Colon (tissue), 2 donors: ENCODE measurements around the gene LHX5.

Source experiments
- FAIRE-seq: peaks from 2 replicates; lab custom pipeline; 2012; peaks lifted over from hg19 to GRCh38; lab: Jason Lieb, UNC
- donor health status: control.
- donor health status: control.

LHX5 gene

DNA sequence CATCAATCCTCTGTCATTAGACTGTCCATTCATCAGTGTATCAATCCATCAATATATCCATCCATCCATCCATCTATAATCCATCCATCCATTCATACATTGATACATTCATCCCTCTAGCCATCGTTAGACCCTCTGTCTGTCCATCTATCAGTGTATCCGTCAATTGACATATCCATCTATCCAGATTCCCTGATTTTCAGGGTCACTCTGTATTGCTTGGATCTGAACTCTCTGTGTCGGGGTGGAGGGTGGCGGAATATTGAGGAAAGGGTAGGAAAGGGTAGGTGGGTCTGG, 32.4 kb downstream of the LHX5 start:
- no peak for FAIRE-seq

GRCh38 chr12:113438523-113439300, 33.0 kb downstream of the LHX5 start:
- FAIRE-seq = no peak

DNA sequence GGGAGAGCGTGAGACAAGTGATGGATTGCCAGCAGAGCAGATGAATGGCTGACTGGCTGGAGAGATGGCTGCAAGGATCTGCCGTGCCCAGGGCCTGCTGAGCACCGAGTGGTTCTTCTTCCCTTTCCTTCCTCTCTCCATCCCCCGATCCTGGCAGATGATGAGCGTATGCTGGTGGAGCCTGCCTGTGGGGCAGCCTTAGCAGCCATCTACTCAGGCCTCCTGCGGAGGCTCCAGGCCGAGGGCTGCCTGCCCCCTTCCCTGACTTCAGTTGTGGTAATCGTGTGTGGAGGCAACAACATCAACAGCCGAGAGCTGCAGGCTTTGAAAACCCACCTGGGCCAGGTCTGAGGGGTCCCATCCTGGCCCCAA, 34.0 kb downstream of the LHX5 start:
- no peak for FAIRE-seq

DNA sequence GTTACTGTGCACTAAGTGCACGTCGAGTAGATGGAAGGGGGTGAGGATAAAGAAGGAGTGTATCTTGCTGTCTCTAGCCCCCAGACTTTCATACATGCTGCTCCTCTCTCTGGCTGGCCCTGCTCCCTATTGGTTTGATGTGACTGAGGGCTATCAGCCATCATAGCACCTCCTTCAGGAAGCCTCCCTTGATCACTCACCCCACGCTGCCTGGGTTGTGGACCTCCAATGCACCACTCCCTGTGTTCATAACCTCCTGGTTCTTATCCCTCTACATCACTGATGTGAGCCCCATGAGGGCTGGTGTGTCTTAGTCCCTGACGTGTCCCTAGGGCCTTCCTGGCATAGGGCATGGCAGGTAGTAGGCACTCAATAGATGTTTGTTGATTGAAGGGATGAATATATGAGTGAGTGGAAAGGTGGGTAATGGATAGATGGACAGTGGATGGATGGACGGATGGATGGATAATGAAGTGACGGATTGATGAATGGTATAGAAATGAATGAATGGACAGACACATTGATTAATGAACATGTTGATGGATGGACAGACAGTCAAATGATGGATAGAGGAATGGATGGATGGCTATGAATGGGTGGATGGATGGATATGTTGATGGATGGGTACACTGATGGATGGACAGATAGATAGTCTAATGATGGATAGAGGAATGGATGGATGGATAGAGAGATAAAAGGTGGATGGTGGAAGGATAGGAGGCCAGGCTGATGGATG, 34.5 kb downstream of the LHX5 start:
- no peak for FAIRE-seq

GRCh38 chr12:113436586-113436985, 35.1 kb downstream of the LHX5 start:
- no peak for FAIRE-seq

- FAIRE-seq = no peak
These were observed 36.3 kb downstream of the LHX5 start for GRCh38 chr12:113435367-113435766.

- no peak for FAIRE-seq
These were observed 38.7 kb downstream of the LHX5 start for GRCh38 chr12:113432986-113433385.

- no peak for FAIRE-seq
These were observed 43.2 kb downstream of the LHX5 start for GRCh38 chr12:113428482-113428881.

DNA sequence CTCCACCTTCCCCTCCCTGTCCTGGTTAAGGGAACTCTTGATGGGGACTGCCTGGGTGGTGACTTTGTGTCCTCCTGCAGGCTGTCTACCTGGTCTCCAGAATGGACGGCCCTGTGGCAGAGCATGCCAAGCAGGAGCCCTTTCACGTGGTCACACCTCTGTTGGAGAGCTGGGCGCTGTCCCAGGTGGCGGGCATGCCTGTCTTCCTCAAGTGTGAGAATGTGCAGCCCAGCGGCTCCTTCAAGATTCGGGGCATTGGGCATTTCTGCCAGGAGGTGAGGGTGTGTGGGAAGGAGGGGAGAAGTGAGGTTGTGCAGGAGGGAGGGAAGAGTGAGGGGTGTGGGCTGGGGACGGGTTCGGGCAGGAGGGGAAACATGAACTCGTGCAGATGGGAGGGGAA, 43.8 kb downstream of the LHX5 start:
- no peak for FAIRE-seq

DNA sequence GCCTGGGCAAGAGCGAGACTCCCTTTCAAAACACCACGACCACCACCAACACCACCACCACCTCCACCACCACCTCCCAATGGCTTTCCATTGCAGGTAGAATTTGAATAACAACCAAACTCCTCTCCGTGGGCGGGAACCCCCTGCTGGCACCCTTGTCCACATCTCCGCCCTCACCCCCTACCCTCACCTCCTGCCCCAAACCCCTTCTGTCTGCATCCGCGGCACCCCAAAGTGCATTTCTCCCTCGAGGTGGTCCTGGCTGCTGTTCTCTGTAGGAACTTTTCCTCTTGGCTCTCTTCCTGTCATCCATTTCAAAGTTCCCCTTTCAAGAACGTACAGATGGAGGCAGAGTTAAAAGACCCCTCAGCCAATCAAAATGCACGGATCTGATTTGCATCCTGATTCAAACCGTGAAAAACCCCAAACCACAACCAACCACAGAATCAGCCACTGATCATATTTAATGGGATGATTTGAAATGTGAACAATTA, 45.7 kb downstream of the LHX5 start:
- no peak for FAIRE-seq

- FAIRE-seq = no peak
These were observed 46.5 kb downstream of the LHX5 start for GRCh38 chr12:113424915-113425823.

DNA sequence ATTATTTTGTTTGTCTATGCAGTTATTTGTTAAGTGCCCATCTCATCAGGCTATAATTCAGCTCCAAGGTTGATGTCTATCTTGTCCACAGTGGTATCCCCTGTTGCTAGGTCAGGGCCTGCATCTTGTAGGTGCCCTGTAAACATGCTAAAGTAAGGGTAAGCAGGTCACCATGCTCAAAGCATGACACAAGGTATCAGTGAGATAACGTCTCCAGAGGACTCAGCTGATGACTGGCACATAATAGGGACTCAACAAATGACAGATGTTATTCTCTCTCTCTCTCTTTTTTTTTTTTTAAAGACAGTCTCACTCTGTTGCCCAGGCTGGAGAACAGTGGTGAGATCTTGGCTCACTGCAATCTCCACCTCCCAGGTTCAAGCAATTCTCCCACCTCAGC, 47.2 kb downstream of the LHX5 start:
- no peak for FAIRE-seq

DNA sequence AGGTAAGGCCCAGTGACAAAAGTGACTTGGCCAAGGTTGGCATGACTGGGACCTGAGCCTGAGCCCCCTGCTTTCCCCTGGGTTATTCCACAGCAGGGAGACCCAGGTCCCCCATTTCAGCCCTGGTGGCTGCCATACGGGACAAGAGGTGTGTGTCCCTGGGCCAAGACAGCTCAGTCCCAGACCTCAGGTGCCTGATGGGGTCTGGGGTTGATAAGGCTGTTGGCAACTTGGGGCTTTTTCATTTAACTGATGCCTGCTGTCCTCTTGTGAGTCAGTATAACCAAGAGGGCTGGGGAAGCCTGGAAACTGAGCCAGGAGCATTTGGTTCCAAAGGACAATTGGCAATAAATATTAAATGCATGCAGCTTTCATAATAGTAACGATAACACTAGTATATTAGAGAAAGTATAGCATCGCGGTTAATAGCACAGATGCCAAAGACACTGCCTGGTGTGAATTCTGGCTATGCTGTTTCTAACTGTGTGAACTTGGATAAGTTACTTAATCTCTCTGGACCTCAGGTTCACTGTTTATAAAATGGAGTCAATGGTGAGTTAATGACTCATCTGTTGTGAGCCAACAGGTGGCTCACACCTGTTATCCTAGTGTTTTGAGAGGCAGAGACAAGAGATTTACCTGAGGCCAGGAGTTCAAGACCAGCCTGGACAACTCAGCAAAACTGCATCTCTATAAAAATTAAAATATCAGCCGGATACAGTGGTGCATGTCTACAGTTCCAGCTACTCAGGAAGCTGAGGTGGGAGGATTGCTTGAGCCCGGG, 48.6 kb downstream of the LHX5 start:
- FAIRE-seq = no peak

GRCh38 chr12:113422030-113422885, 49.4 kb downstream of the LHX5 start, which contains the start of gene SDSL:
SDSL (plus strand) TSS chr12:113422380; CDS start chr12:113427983, 5,603 bp downstream.
- no peak for FAIRE-seq

GRCh38 chr12:113420996-113421595, 50.6 kb downstream of the LHX5 start:
- no peak for FAIRE-seq

DNA sequence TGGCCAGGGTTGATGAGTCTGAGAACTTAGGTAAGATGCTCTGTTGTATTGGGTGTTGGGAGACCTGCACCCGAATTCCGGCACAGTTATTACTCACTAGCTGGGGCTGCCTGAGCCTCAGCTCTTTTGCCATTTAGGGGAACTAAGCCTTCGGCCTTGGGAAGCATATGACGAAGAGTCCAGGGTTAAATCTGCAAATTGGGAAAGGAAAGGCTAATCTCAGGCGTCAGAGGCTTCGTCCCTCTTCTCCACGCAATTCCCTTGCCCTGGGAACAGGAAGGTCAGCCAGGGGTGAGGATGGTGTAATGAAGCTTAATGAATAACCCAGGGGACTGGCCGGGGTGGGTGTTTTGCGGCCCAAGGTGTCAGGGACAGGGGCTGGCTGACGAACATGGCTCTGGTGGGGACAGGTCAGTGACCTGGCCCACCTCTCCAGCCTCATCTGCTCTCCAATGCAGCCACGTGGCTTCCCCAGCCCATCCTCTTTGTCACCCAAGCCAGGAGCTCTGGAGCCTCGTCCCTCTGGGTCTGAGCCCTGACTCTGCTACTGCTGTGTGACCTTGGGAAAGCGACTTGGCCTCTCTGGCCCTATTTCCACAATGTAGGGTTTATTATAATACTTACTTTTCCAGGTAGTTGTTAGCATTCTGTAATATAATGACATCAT, 53.3 kb downstream of the LHX5 start:
- FAIRE-seq = no peak

DNA sequence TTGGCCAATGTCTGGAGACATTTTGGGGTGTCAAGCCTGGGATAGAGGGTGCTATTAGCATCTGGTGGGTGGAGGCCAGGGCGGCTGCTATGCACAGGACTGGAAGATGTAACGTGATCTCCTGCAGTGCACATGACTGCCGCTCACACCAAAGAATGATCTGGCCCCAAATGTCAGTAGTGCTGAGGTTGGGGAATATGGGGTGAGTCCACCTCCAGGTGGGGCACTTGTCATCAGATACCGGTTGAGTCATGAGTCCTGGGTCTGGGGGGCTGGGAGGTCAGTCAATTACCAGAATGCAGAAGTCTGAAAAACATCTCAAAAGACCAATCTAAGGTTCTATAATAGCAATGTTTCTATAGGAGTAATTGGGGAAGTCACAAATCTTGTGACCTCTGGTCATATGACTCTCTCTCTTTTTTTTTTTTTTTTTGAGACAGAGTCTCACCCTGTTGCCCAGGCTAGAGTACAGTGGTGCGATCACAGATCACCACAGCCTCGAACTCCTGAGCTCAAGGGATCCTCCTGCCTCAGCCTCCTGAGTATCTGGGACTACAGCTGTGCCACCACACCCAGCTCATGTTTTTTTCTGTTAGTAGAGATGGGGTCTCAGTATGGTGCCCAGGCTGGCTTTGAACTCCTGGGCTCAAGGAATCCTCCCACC, 55.4 kb downstream of the LHX5 start:
- no peak for FAIRE-seq

DNA sequence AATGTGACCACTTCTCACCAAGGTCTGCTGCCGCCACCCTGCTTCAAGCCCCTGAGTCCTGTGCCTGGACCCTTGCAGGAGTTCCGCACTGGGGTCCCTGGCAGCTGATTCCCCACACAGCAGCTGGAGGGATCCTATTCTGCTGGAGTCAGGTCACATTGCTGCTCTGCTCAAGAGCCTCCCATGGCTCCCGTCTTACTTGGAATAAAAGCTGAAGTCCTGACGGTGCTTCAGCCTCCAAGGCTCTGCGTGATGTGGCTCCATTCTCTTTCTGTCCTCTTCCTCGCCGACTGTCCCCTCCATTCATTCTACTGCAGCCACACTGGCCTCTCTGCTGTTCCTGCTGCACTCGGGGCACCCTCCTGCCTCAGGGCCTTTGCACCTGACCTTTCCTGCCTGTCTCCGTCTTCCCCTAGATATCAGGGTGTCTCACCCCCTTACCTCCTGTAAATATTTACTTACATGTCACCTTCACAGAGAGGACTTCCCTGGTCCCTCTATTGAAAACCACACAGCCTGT, 57.1 kb downstream of the LHX5 start:
- FAIRE-seq = no peak

- no peak for FAIRE-seq
These were observed 58.2 kb downstream of the LHX5 start for GRCh38 chr12:113413488-113413939.
